PC-3 (cell line): Measurements from ENCODE around the gene NUPR2. TPM values are rescaled to one million over a fixed set of nuclear protein-coding genes. Genes with fewer than 3 reads are reported as not detected.
"Not testable (repeated sequence)": the region's sequence is repeated elsewhere in the genome, so short reads cannot be mapped to it uniquely, and the experiment has no call there.

Experiments used
- ATAC-seq: fragments of 200-7000 bp; cut with Tn5 transposase; 2 replicates; pipeline ENCODE4 v1.9.1; 2020; ENCODE audit warnings: mild to moderate bottlenecking, moderate library complexity
- Bru-seq: library from RNA; stranded (reverse); fragments of 400-500 nt; gene quantifications from one replicate; lab custom pipeline; 2021; lab: Mats Ljungman, UMichigan
- BruChase-seq, 2 experiments: library from RNA; stranded (reverse); fragments of 400-500 nt; gene quantifications; one replicate each; lab custom pipeline; 2021; lab: Mats Ljungman, UMichigan
- BruUV-seq: library from RNA; stranded (reverse); fragments of 400-500 nt; replicated peaks from 2 replicates; lab custom pipeline; 2021; lab: Mats Ljungman, UMichigan
- CTCF ChIA-PET: fragments of 300-600 bp; sonication (Branson Sonifier 250); formaldehyde crosslinking; loops from one replicate; lab custom pipeline; 2022; ENCODE audit warnings: antibody characterized with exemption; lab: Charles Lee
- POLR2A ChIA-PET: fragments of 300-600 bp; sonication (Branson Sonifier 250); formaldehyde crosslinking; loops from one replicate; lab custom pipeline; 2022; ENCODE audit warnings: antibody characterized with exemption; ENCODE audit not compliant: unreplicated experiment; lab: Charles Lee
- DNase-seq: peaks from one replicate; pipeline ENCODE4 v3.0.0-alpha.2; 2015
- H2AFZ ChIP-seq: fragments of 300-600 bp; sonication (generic); 2 replicates; pipeline ENCODE4 v1.6.0; 2016; ENCODE audit warnings: antibody characterized with exemption, low read length
- H3F3A ChIP-seq: fragments of 300-600 bp; sonication (generic); one replicate; pipeline ENCODE4 v1.6.0; 2017; ENCODE audit warnings: antibody characterized with exemption, low read length, control low read depth, mild to moderate bottlenecking; ENCODE audit not compliant: unreplicated experiment
- H3K27ac ChIP-seq: fragments of 300-600 bp; sonication (generic); 2 replicates; pipeline ENCODE4 v1.5.1; 2016; ENCODE audit warnings: mild to moderate bottlenecking, low read length
- H3K27me3 ChIP-seq: fragments of 300-600 bp; sonication (generic); 2 replicates; pipeline ENCODE4 v1.6.1; 2016; ENCODE audit warnings: low read length, mixed read lengths
- H3K36me3 ChIP-seq: fragments of 300-600 bp; sonication (generic); 2 replicates; pipeline ENCODE4 v1.6.1; 2016; ENCODE audit warnings: low read depth, mixed run types, low read length, mixed read lengths
- H3K4me1 ChIP-seq: fragments of 300-600 bp; sonication (generic); 2 replicates; pipeline ENCODE4 v1.5.1; 2016; ENCODE audit warnings: low read length; ENCODE audit not compliant: insufficient read depth
- H3K4me2 ChIP-seq: fragments of 300-600 bp; sonication (generic); 2 replicates; pipeline ENCODE4 v1.6.0; 2016; ENCODE audit warnings: low read length
- H3K4me3 ChIP-seq: fragments of 300-600 bp; sonication (generic); 2 replicates; pipeline ENCODE4 v1.5.1; 2016; ENCODE audit warnings: mild to moderate bottlenecking, low read length, mixed read lengths
- H3K79me2 ChIP-seq: fragments of 300-600 bp; sonication (generic); 2 replicates; pipeline ENCODE4 v1.6.1; 2017; ENCODE audit warnings: low read length, mixed read lengths
- H3K9ac ChIP-seq: fragments of 300-600 bp; sonication (generic); 2 replicates; pipeline ENCODE4 v1.6.0; 2016; ENCODE audit warnings: mild to moderate bottlenecking, low read length
- H3K9me2 ChIP-seq: fragments of 300-600 bp; sonication (generic); replicated peaks from 2 replicates; pipeline ENCODE4 v1.6.1; 2016; ENCODE audit warnings: mixed run types, low read length, mixed read lengths
- H3K9me3 ChIP-seq: fragments of 300-600 bp; sonication (generic); 2 replicates; pipeline ENCODE4 v1.6.1; 2016; ENCODE audit warnings: low read length, mixed read lengths
- H4K20me1 ChIP-seq: fragments of 300-600 bp; sonication (generic); 2 replicates; pipeline ENCODE4 v1.6.1; 2016; ENCODE audit warnings: low read length, mixed read lengths
- CTCF ChIP-seq: fragments of 300-600 bp; sonication (generic); conservative IDR thresholded peaks from 2 replicates; pipeline ENCODE4 v1.5.1; 2017; ENCODE audit warnings: antibody characterized with exemption, low read depth, mild to moderate bottlenecking, low read length
- EZH2 ChIP-seq: fragments of 300-600 bp; sonication (generic); IDR thresholded peaks from one replicate; pipeline ENCODE4 v1.6.1; 2017; ENCODE audit warnings: antibody characterized with exemption, mild to moderate bottlenecking, low read length; ENCODE audit not compliant: unreplicated experiment
- EZH2phosphoT487 ChIP-seq: fragments of 300-600 bp; sonication (generic); IDR thresholded peaks from 2 replicates; pipeline ENCODE4 v1.6.1; 2018; ENCODE audit warnings: mild to moderate bottlenecking, antibody characterized with exemption, low read length, borderline replicate concordance
- intact Hi-C: fragments of 100-400 bp; cut with micrococcal nuclease; formaldehyde crosslinking; loops from 2 replicates; pipeline ENCODE4 v1.9.0; 2023
- long read RNA-seq: library from polyadenylated mRNA; unstranded; transcript quantifications from one replicate; pipeline ENCODE4 v2.0.0, GENCODE V29; 2021; ENCODE audit not compliant: unreplicated experiment
- total RNA-seq: library from RNA; depleted of rRNA; stranded (reverse); fragments of >200 nt; gene quantifications from 2 replicates; pipeline ENCODE4 v1.2.3, GENCODE V29; 2014; rRNA removed

NUPR2 gene
- not detected in 2 replicates for total RNA-seq
- Bru-seq, nascent RNA, result not detected
- percentile 15 among the genes with signal in this experiment for BruChase-seq, experiment 1, labeled RNA remaining after a 6-hour chase
- BruChase-seq, experiment 2, labeled RNA remaining after a 2-hour chase, result not detected
- long read RNA-seq, result 0 reads

GRCh38 chr7:56115852-56116538 is at the start of gene NUPR2:
Gene NUPR2, minus strand, starts transcription at chr7:56116417. Its CDS starts 103 bp downstream, at chr7:56116314.
- Histone ChIP-seq H3K79me2 (no peaks in the 10 kb centered on the region), H3K9ac (no peak within 1 kb of the TSS), H3K9me2 (no peaks in the 10 kb centered on the region), H3K4me1 (no peaks in the 10 kb centered on the region), H3K27ac (no peak within 1 kb of the TSS), H3K36me3 (no peaks in the 10 kb centered on the region), H4K20me1 (no peaks in the 10 kb centered on the region), H3K4me2 (no peak within 1 kb of the TSS), H3K27me3 (no peaks in the 10 kb centered on the region), H2AFZ (no peak within 1 kb of the TSS), H3K9me3 (no peaks in the 10 kb centered on the region), H3K4me3 (no peak within 1 kb of the TSS), H3F3A (no peaks in the 10 kb centered on the region)
- ChIA-PET POLR2A (no interaction called here), CTCF (no interaction called here)
- DNase-seq, result no peak
- no peak for ATAC-seq
- no TSS peak for BruUV-seq
- TF ChIP-seq EZH2phosphoT487, result no peak
- TF ChIP-seq CTCF, result no peak
- no peak for TF ChIP-seq EZH2
- intact Hi-C loops, result no loop called here

- POLR2A ChIA-PET, result no interaction called here
- H3K9me3 ChIP-seq, result no peaks in the 10 kb centered on the region
- intact Hi-C loops, result no loop called here
- no peaks in the 10 kb centered on the region for H3K27me3 ChIP-seq
- H3F3A ChIP-seq, result no peaks in the 10 kb centered on the region
- ATAC-seq, result no peak
- no peak overlapping the region for H3K4me3 ChIP-seq
- H3K9ac ChIP-seq, result no peak overlapping the region
- no peak overlapping the region for H2AFZ ChIP-seq
- no peak for DNase-seq
- H4K20me1 ChIP-seq, result no peaks in the 10 kb centered on the region
- H3K4me2 ChIP-seq, result no peak overlapping the region
- no peaks in the 10 kb centered on the region for H3K36me3 ChIP-seq
- no peak overlapping the region for H3K27ac ChIP-seq
- TF ChIP-seq EZH2phosphoT487, result no peak
- no peak for TF ChIP-seq CTCF
- TF ChIP-seq EZH2, result no peak
- no TSS peak for BruUV-seq
- H3K9me2 ChIP-seq, result no peaks in the 10 kb centered on the region
- CTCF ChIA-PET, result no interaction called here
- H3K4me1 ChIP-seq, result no peaks in the 10 kb centered on the region
- no peaks in the 10 kb centered on the region for H3K79me2 ChIP-seq
Observed at GRCh38 chr7:56157238-56157790, 41.1 kb upstream of the NUPR2 start.

- DNase-seq, H2AFZ ChIP-seq, POLR2A ChIA-PET, H3K27ac ChIP-seq, H3K27me3 ChIP-seq, CTCF ChIA-PET, intact Hi-C loops, H3K9me2 ChIP-seq, H3K9me3 ChIP-seq, H3K36me3 ChIP-seq, H3K4me2 ChIP-seq, H3K79me2 ChIP-seq, BruUV-seq, H4K20me1 ChIP-seq, ATAC-seq, H3K4me3 ChIP-seq, H3K4me1 ChIP-seq, H3F3A ChIP-seq, H3K9ac ChIP-seq: not testable (repeated sequence)
Observed at GRCh38 chr7:56131062-56131461, 14.8 kb upstream of the NUPR2 start.
